Activated CD8-positive, alpha-beta T cell treated with anti-CD3 and anti-CD28 coated beads for 36 hours (primary cell): Measurements from ENCODE around the gene TMEM269. TPM values are rescaled to one million over a fixed set of nuclear protein-coding genes. Genes with fewer than 3 reads are reported as not detected.

Source experiments
- ATAC-seq: fragments of 200-7000 bp; cut with Tn5 transposase; one replicate; pipeline ENCODE4 v1.10.0; 2021; ENCODE audit warnings: mild to moderate bottlenecking, moderate library complexity
- CTCF ChIA-PET: fragments of 350-600 bp; sonication (Branson Sonifier 250); formaldehyde crosslinking; loops from one replicate; lab custom pipeline; 2021; ENCODE audit warnings: antibody characterized with exemption; lab: Charles Lee
- POLR2A ChIA-PET: fragments of 350-600 bp; sonication (Branson Sonifier 250); formaldehyde crosslinking; loops from one replicate; lab custom pipeline; 2021; ENCODE audit warnings: antibody characterized with exemption; lab: Charles Lee
- DNase-seq: peaks from one replicate; pipeline ENCODE4 v3.0.0-alpha.2; 2020
- H3K27ac Mint-ChIP-seq: one replicate; pipeline ENCODE4 v1.8.0; 2021; ENCODE audit warnings: mild to moderate bottlenecking, mixed read lengths
- H3K27me3 Mint-ChIP-seq: one replicate; pipeline ENCODE4 v1.8.0; 2021; ENCODE audit warnings: mixed read lengths
- H3K36me3 Mint-ChIP-seq: one replicate; pipeline ENCODE4 v1.8.0; 2021; ENCODE audit warnings: low read depth, mixed read lengths
- H3K4me1 Mint-ChIP-seq: one replicate; pipeline ENCODE4 v1.8.0; 2021; ENCODE audit warnings: low read depth, mixed read lengths
- H3K4me3 Mint-ChIP-seq: one replicate; pipeline ENCODE4 v1.8.0; 2021; ENCODE audit warnings: mild to moderate bottlenecking, moderate library complexity, mixed read lengths
- H3K9me3 Mint-ChIP-seq: one replicate; pipeline ENCODE4 v1.8.0; 2021; ENCODE audit warnings: mixed read lengths
- CTCF ChIP-seq: fragments of 200-600 bp; IDR thresholded peaks from one replicate; pipeline ENCODE4 v1.8.0; 2022; ENCODE audit warnings: antibody characterized with exemption, mild to moderate bottlenecking
- intact Hi-C: fragments of 100-400 bp; cut with micrococcal nuclease; formaldehyde crosslinking; loops from one replicate; pipeline ENCODE4 v1.10.0; 2022
- total RNA-seq, 2 experiments: library from RNA; stranded (reverse); gene quantifications; one replicate each; pipeline ENCODE4 v1.2.3, GENCODE V29; 2021

TMEM269 gene
- total RNA-seq, 2 experiments from 2014 or later: 0.22 to 0.32 TPM

- ChIA-PET CTCF (interaction anchor here (0.6 to 1.4 kb wide), 3 partner anchors 15 to 290 kb away, joined by 3 to 4 read pairs (median 3); no protein-coding TSS in a partner anchor), POLR2A (interaction anchor here (0.9 to 1.9 kb wide), 4 partner anchors 18 to 130 kb away, joined by 3 to 8 read pairs (median 4); partner anchors contain the start of genes C1orf50, P3H1 and ZNF691)
- H3K36me3 Mint-ChIP-seq: peaks cover 25% of the 10 kb centered on the region
- H3K9me3 Mint-ChIP-seq: no peaks in the 10 kb centered on the region
- intact Hi-C loops: no loop called here
- peaks cover 16% of the 10 kb centered on the region for H3K4me1 Mint-ChIP-seq
- ATAC-seq: no peak
- no peak for TF ChIP-seq CTCF
- H3K27ac Mint-ChIP-seq: no peak overlapping the region
- DNase-seq: no peak
- H3K4me3 Mint-ChIP-seq: no peak overlapping the region
- H3K27me3 Mint-ChIP-seq: no peaks in the 10 kb centered on the region
Measured at GRCh38 chr1:42784547-42784945, 245 bp upstream of the TMEM269 start.

GRCh38 chr1:42786097-42786496, 1.3 kb downstream of the TMEM269 start:
- Mint-ChIP-seq H3K27me3 (no peaks in the 10 kb centered on the region), H3K27ac (peak overlapping the region; percentile 65), H3K4me1 (peaks cover 11% of the 10 kb centered on the region), H3K36me3 (peaks cover 15% of the 10 kb centered on the region), H3K9me3 (no peaks in the 10 kb centered on the region), H3K4me3 (no peak overlapping the region)
- ATAC-seq: no peak
- CTCF ChIA-PET: no interaction called here
- POLR2A ChIA-PET: interaction anchor here (1.1 kb wide), 1 partner anchor 19 kb away, joined by 3 read pairs; the partner anchor contains the start of genes C1orf50 and P3H1
- intact Hi-C loops: no loop called here
- DNase-seq: no peak
- TF ChIP-seq CTCF: no peak

GRCh38 chr1:42788021-42788420, 3.2 kb downstream of the TMEM269 start:
- intact Hi-C loops: no loop called here
- H3K36me3 Mint-ChIP-seq: peaks cover 10% of the 10 kb centered on the region
- H3K27ac Mint-ChIP-seq: no peak overlapping the region
- DNase-seq (no peak), ATAC-seq (no peak)
- H3K4me1 Mint-ChIP-seq: peaks cover 11% of the 10 kb centered on the region
- no peaks in the 10 kb centered on the region for H3K27me3 Mint-ChIP-seq
- TF ChIP-seq CTCF: no peak
- ChIA-PET CTCF (interaction anchor here (1.4 kb wide), 1 partner anchor 286 kb away, joined by 6 read pairs; no protein-coding TSS in a partner anchor), POLR2A (no interaction called here)
- H3K4me3 Mint-ChIP-seq: no peak overlapping the region
- no peaks in the 10 kb centered on the region for H3K9me3 Mint-ChIP-seq

- H3K36me3 Mint-ChIP-seq: no peaks in the 10 kb centered on the region
- ChIA-PET CTCF (interaction anchor here (1.5 kb wide), 1 partner anchor 15 kb away, joined by 6 read pairs; no protein-coding TSS in a partner anchor), POLR2A (no interaction called here)
- H3K9me3 Mint-ChIP-seq: no peaks in the 10 kb centered on the region
- ATAC-seq (no peak), DNase-seq (no peak)
- intact Hi-C loops: no loop called here
- no peak for TF ChIP-seq CTCF
- peaks cover 3% of the 10 kb centered on the region for H3K27me3 Mint-ChIP-seq
- H3K4me3 Mint-ChIP-seq: no peak overlapping the region
- H3K27ac Mint-ChIP-seq: no peak overlapping the region
- no peaks in the 10 kb centered on the region for H3K4me1 Mint-ChIP-seq
Measured at GRCh38 chr1:42793824-42794223, 9.0 kb downstream of the TMEM269 start.

GRCh38 chr1:42797414-42797813, 12.6 kb downstream of the TMEM269 start:
- intact Hi-C loops: no loop called here
- Mint-ChIP-seq H3K27ac (no peak overlapping the region), H3K9me3 (no peaks in the 10 kb centered on the region), H3K36me3 (no peaks in the 10 kb centered on the region), H3K4me3 (no peak overlapping the region), H3K4me1 (no peaks in the 10 kb centered on the region), H3K27me3 (peaks cover 3% of the 10 kb centered on the region)
- ChIA-PET CTCF (no interaction called here), POLR2A (interaction anchor here (0.6 kb wide), 1 partner anchor 18 kb away, joined by 3 read pairs; no protein-coding TSS in a partner anchor)
- no peak for ATAC-seq
- no peak for DNase-seq
- TF ChIP-seq CTCF: no peak
